PC-3 (cell line): ENCODE data around the gene VRK3. TPM values are rescaled to one million over a fixed set of nuclear protein-coding genes. Genes with fewer than 3 reads are reported as not detected.

Experiments used
- ATAC-seq: fragments of 200-7000 bp; cut with Tn5 transposase; 2 replicates; pipeline ENCODE4 v1.9.1; 2020; ENCODE audit warnings: mild to moderate bottlenecking, moderate library complexity
- BruUV-seq: library from RNA; stranded (reverse); fragments of 400-500 nt; replicated peaks from 2 replicates; lab custom pipeline; 2021; lab: Mats Ljungman, UMichigan
- CTCF ChIA-PET: fragments of 300-600 bp; sonication (Branson Sonifier 250); formaldehyde crosslinking; loops from one replicate; lab custom pipeline; 2022; ENCODE audit warnings: antibody characterized with exemption; lab: Charles Lee
- POLR2A ChIA-PET: fragments of 300-600 bp; sonication (Branson Sonifier 250); formaldehyde crosslinking; loops from one replicate; lab custom pipeline; 2022; ENCODE audit warnings: antibody characterized with exemption; ENCODE audit not compliant: unreplicated experiment; lab: Charles Lee
- DNase-seq: peaks from one replicate; pipeline ENCODE4 v3.0.0-alpha.2; 2015
- H2AFZ ChIP-seq: fragments of 300-600 bp; sonication (generic); 2 replicates; pipeline ENCODE4 v1.6.0; 2016; ENCODE audit warnings: antibody characterized with exemption, low read length
- H3F3A ChIP-seq: fragments of 300-600 bp; sonication (generic); one replicate; pipeline ENCODE4 v1.6.0; 2017; ENCODE audit warnings: antibody characterized with exemption, low read length, control low read depth, mild to moderate bottlenecking; ENCODE audit not compliant: unreplicated experiment
- H3K27ac ChIP-seq: fragments of 300-600 bp; sonication (generic); 2 replicates; pipeline ENCODE4 v1.5.1; 2016; ENCODE audit warnings: mild to moderate bottlenecking, low read length
- H3K27me3 ChIP-seq: fragments of 300-600 bp; sonication (generic); 2 replicates; pipeline ENCODE4 v1.6.1; 2016; ENCODE audit warnings: low read length, mixed read lengths
- H3K36me3 ChIP-seq: fragments of 300-600 bp; sonication (generic); 2 replicates; pipeline ENCODE4 v1.6.1; 2016; ENCODE audit warnings: low read depth, mixed run types, low read length, mixed read lengths
- H3K4me1 ChIP-seq: fragments of 300-600 bp; sonication (generic); 2 replicates; pipeline ENCODE4 v1.5.1; 2016; ENCODE audit warnings: low read length; ENCODE audit not compliant: insufficient read depth
- H3K4me2 ChIP-seq: fragments of 300-600 bp; sonication (generic); 2 replicates; pipeline ENCODE4 v1.6.0; 2016; ENCODE audit warnings: low read length
- H3K4me3 ChIP-seq: fragments of 300-600 bp; sonication (generic); 2 replicates; pipeline ENCODE4 v1.5.1; 2016; ENCODE audit warnings: mild to moderate bottlenecking, low read length, mixed read lengths
- H3K79me2 ChIP-seq: fragments of 300-600 bp; sonication (generic); 2 replicates; pipeline ENCODE4 v1.6.1; 2017; ENCODE audit warnings: low read length, mixed read lengths
- H3K9ac ChIP-seq: fragments of 300-600 bp; sonication (generic); 2 replicates; pipeline ENCODE4 v1.6.0; 2016; ENCODE audit warnings: mild to moderate bottlenecking, low read length
- H3K9me2 ChIP-seq: fragments of 300-600 bp; sonication (generic); replicated peaks from 2 replicates; pipeline ENCODE4 v1.6.1; 2016; ENCODE audit warnings: mixed run types, low read length, mixed read lengths
- H3K9me3 ChIP-seq: fragments of 300-600 bp; sonication (generic); 2 replicates; pipeline ENCODE4 v1.6.1; 2016; ENCODE audit warnings: low read length, mixed read lengths
- H4K20me1 ChIP-seq: fragments of 300-600 bp; sonication (generic); 2 replicates; pipeline ENCODE4 v1.6.1; 2016; ENCODE audit warnings: low read length, mixed read lengths
- EZH2 ChIP-seq: fragments of 300-600 bp; sonication (generic); IDR thresholded peaks from one replicate; pipeline ENCODE4 v1.6.1; 2017; ENCODE audit warnings: antibody characterized with exemption, mild to moderate bottlenecking, low read length; ENCODE audit not compliant: unreplicated experiment
- EZH2phosphoT487 ChIP-seq: fragments of 300-600 bp; sonication (generic); IDR thresholded peaks from 2 replicates; pipeline ENCODE4 v1.6.1; 2018; ENCODE audit warnings: mild to moderate bottlenecking, antibody characterized with exemption, low read length, borderline replicate concordance
- intact Hi-C: fragments of 100-400 bp; cut with micrococcal nuclease; formaldehyde crosslinking; loops from 2 replicates; pipeline ENCODE4 v1.9.0; 2023
- total RNA-seq: library from RNA; depleted of rRNA; stranded (reverse); fragments of >200 nt; gene quantifications from 2 replicates; pipeline ENCODE4 v1.2.3, GENCODE V29; 2014
- TF ChIP-seq, protein P1 (sequence below): fragments of 300-600 bp; sonication (generic); conservative IDR thresholded peaks from 2 replicates; pipeline ENCODE4 v1.5.1; 2017; ENCODE audit warnings: antibody characterized with exemption, low read depth, mild to moderate bottlenecking, low read length

The VRK3 gene
- total RNA-seq, 1 experiment from 2014 or later: 36.3 TPM

DNA sequence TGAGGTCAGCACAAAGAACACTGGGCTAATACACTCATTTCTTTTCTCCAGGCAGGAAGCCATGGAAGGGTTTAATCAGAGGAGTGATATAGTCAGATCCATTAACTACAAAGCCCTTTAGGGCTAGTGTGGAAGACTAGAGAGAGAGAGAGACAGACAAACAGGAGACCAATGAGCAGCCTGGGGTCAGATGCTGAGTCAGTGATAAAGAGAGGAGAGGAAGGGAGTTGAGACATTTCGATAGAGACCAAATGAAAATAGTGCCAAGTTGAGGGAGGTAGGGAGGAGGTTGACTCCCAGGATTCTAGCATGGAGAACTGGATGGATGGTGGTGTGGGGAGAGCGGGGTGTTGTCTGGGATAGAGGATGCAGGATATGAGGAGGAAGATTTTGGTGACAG, 18.8 kb upstream of the VRK3 start:
- Histone ChIP-seq H2AFZ (no peak overlapping the region), H3K9me3 (peaks cover 36% of the 10 kb centered on the region), H3K9ac (no peak overlapping the region), H3K4me3 (peak overlapping the region; percentile 1; the same call in 1 of the 2 replicates), H3K9me2 (no peaks in the 10 kb centered on the region), H3K4me1 (no peaks in the 10 kb centered on the region), H3K27me3 (no peaks in the 10 kb centered on the region), H3K4me2 (no peak overlapping the region), H3K36me3 (peaks cover 91% of the 10 kb centered on the region), H4K20me1 (no peaks in the 10 kb centered on the region), H3K79me2 (no peaks in the 10 kb centered on the region), H3F3A (no peaks in the 10 kb centered on the region), H3K27ac (no peak overlapping the region)
- DNase-seq: no peak
- ATAC-seq: no peak
- POLR2A ChIA-PET: no interaction called here
- no TSS peak for BruUV-seq
- CTCF ChIA-PET: no interaction called here
- TF ChIP-seq EZH2 (no peak), EZH2phosphoT487 (no peak)
- TF ChIP-seq, protein P1, sequence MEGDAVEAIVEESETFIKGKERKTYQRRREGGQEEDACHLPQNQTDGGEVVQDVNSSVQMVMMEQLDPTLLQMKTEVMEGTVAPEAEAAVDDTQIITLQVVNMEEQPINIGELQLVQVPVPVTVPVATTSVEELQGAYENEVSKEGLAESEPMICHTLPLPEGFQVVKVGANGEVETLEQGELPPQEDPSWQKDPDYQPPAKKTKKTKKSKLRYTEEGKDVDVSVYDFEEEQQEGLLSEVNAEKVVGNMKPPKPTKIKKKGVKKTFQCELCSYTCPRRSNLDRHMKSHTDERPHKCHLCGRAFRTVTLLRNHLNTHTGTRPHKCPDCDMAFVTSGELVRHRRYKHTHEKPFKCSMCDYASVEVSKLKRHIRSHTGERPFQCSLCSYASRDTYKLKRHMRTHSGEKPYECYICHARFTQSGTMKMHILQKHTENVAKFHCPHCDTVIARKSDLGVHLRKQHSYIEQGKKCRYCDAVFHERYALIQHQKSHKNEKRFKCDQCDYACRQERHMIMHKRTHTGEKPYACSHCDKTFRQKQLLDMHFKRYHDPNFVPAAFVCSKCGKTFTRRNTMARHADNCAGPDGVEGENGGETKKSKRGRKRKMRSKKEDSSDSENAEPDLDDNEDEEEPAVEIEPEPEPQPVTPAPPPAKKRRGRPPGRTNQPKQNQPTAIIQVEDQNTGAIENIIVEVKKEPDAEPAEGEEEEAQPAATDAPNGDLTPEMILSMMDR: no peak
- intact Hi-C loops: no loop called here

DNA sequence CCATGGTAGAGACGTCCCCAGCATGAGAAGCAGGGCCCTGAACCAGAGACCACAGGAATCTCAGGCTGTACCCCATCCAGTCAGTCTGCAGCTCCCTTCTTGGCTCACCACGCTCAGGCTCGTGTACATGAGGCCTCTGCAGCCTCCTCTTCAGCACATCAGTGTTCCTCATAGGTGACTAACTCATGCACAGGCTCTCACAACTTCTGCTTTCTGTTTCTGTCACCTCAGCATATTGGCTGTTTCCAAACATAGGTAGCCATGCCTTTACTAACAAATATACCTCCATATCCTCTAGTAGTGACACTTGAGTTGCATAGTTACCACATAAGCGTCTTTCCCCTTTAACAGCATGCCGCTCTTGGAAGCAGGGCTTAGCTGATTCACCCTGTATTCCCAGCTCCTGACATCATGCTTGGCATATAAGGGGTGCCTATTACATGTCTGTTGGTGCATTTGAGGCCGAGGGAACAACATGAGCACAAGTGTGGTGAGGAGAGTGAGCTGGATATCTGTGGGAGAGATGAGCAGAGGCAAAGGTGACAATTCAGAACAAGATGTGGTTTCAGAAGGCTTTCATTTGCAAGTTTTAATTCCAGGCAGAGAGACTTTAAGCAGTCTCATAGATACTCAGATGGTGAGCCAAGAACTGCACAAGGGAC, 17.3 kb upstream of the VRK3 start:
- no peak overlapping the region for H3K4me2 ChIP-seq
- H2AFZ ChIP-seq: no peak overlapping the region
- ATAC-seq: no peak
- peaks cover 93% of the 10 kb centered on the region for H3K36me3 ChIP-seq
- H3K27me3 ChIP-seq: no peaks in the 10 kb centered on the region
- H4K20me1 ChIP-seq: no peaks in the 10 kb centered on the region
- no peak for TF ChIP-seq EZH2phosphoT487
- no peak for TF ChIP-seq EZH2
- TF ChIP-seq, protein P1: no peak
- no TSS peak for BruUV-seq
- no peaks in the 10 kb centered on the region for H3K4me1 ChIP-seq
- H3K9me2 ChIP-seq: no peaks in the 10 kb centered on the region
- peaks cover 36% of the 10 kb centered on the region for H3K9me3 ChIP-seq
- ChIA-PET CTCF (no interaction called here), POLR2A (no interaction called here)
- no peak overlapping the region for H3K4me3 ChIP-seq
- peaks cover under 1% of the 10 kb centered on the region; the same call in 1 of the 2 replicates for H3K79me2 ChIP-seq
- no peak overlapping the region for H3K27ac ChIP-seq
- intact Hi-C loops: no loop called here
- DNase-seq: no peak
- H3F3A ChIP-seq: no peaks in the 10 kb centered on the region
- H3K9ac ChIP-seq: no peak overlapping the region

DNA sequence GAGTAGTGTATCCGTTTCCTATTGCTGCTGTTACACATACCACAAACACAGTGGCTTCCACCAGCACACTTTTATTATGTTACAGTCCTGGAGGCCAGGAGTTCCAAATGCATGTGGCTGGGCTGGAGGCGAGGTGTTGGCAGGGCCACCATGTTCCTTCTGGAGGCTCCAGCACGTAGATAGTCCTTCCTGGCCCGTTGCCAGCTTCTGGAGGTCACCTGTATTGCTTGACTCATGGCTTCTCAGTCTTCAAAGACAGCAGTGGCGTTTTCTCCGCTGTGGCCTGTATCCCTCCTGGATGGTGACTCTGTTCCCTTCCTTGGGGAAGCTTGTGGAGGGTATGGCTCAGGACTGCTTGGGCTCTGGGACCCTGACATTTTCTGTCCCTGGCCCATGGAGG, 15.8 kb upstream of the VRK3 start:
- peaks cover 11% of the 10 kb centered on the region; the same call in 1 of the 2 replicates for H3K79me2 ChIP-seq
- no peak overlapping the region for H3K27ac ChIP-seq
- no peaks in the 10 kb centered on the region for H3F3A ChIP-seq
- H3K9me2 ChIP-seq: no peaks in the 10 kb centered on the region
- CTCF ChIA-PET: no interaction called here
- DNase-seq (no peak), ATAC-seq (no peak)
- no peak overlapping the region for H2AFZ ChIP-seq
- no peak overlapping the region for H3K4me3 ChIP-seq
- intact Hi-C loops: no loop called here
- peaks cover 89% of the 10 kb centered on the region for H3K36me3 ChIP-seq
- no peaks in the 10 kb centered on the region for H4K20me1 ChIP-seq
- TF ChIP-seq EZH2 (no peak), EZH2phosphoT487 (no peak)
- TF ChIP-seq, protein P1: no peak
- H3K4me2 ChIP-seq: no peak overlapping the region
- no TSS peak for BruUV-seq
- POLR2A ChIA-PET: no interaction called here
- no peak overlapping the region for H3K9ac ChIP-seq
- peaks cover 26% of the 10 kb centered on the region for H3K9me3 ChIP-seq
- H3K4me1 ChIP-seq: no peaks in the 10 kb centered on the region
- no peaks in the 10 kb centered on the region for H3K27me3 ChIP-seq
